ENCODE results near the gene WWC2. TPM values are rescaled to one million over a fixed set of nuclear protein-coding genes. Genes with fewer than 3 reads are reported as not detected.

The WWC2 gene
- total RNA-seq, 1 experiment from 2014 or later = 126 TPM

DNA sequence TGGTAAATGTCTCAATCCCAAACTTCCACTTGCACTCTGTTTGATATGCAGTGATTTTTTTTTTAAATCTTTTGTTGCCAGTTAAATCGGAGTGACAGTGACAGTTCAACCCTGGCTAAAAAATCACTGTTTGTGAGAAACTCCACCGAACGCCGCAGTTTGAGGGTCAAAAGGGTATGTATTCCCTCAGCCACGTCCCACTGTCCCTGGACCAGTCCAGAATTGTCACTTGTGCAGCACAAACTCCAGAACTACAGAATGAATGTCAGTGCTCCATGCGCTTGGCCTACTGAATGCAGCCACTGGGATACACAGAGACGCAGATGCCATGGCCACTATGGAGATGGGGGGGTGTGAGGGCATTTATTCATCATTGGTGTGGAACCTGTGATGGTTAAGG lies 186.8 kb downstream of the WWC2 start (continued):
- TF ChIP-seq PRRX2 (CRISPR knock-in tag; IDR thresholded peaks at IDR 0.05) (no peak), CDX4 (CRISPR knock-in tag; IDR thresholded peaks at IDR 0.05; ENCODE audit: borderline replicate concordance) (no peak), GRHL2 (CRISPR knock-in tag; IDR thresholded peaks at IDR 0.05; ENCODE audit: insufficient replicate concordance, severe bottlenecking) (no peak), TEAD1 (CRISPR knock-in tag; IDR thresholded peaks at IDR 0.05) (no peak), ATF1 (CRISPR knock-in tag; IDR thresholded peaks at IDR 0.05) (no peak), ZNF512 (CRISPR knock-in tag; IDR thresholded peaks at IDR 0.05; ENCODE audit: borderline replicate concordance) (no peak)
- TF ChIP-seq, protein P1, sequence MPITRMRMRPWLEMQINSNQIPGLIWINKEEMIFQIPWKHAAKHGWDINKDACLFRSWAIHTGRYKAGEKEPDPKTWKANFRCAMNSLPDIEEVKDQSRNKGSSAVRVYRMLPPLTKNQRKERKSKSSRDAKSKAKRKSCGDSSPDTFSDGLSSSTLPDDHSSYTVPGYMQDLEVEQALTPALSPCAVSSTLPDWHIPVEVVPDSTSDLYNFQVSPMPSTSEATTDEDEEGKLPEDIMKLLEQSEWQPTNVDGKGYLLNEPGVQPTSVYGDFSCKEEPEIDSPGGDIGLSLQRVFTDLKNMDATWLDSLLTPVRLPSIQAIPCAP (CRISPR knock-in tag; IDR thresholded peaks at IDR 0.05) = no peak

DNA sequence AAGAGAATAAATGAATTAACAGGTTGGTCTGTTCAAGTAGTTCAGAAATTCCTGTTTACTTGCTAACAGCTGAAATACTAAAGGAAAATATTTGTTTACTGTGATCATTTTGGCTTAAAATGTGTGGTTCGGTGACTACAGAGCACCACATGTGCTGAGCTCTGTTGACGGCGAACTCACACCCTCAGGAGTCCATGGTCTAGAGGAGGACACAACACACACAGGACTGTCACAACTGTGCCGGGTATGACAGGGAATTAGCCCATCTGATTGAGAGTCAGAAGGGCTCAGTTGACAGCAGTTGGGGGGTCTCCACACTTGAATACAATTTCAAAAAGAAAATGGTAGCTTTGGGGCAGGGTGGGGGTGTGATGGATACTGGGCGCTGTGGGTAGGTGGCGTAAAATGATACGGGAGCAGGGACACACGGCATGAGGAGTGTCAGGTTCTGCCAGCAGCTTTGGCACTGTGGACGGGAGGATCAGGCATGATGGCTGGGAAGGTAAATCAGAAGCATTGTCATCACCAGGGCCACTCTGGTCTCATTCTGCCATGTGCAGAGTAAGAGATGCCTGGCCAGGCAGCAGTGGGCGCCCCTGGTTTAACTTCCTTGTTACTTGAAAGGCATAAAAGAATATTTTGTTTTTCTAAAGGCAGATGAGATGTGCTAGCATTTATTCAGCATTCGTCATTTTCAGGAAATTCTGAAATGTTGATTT lies 187.7 kb downstream of the WWC2 start:
- Mint-ChIP-seq H3K27ac (no peak overlapping the region), H3K4me3 (no peak overlapping the region), H3K36me3 (peaks cover 84% of the 10 kb centered on the region), H3K4me1 (no peaks in the 10 kb centered on the region), H3K27me3 (ENCODE audit: low read depth) (no peaks in the 10 kb centered on the region), H3K9me3 (no peaks in the 10 kb centered on the region)
- POLR2A ChIA-PET = no interaction called here
- DNase-seq (ENCODE audit: low spot score) (no peak), ATAC-seq (no peak)
- CTCF ChIA-PET = no interaction called here
- TF ChIP-seq GTF2I (CRISPR knock-in tag; conservative IDR thresholded peaks at IDR 0.05) (no peak), IRF2 (CRISPR knock-in tag; IDR thresholded peaks at IDR 0.05; ENCODE audit: borderline replicate concordance, low read depth) (no peak), ZMAT4 (CRISPR knock-in tag; IDR thresholded peaks at IDR 0.05) (no peak), TEAD1 (CRISPR knock-in tag; IDR thresholded peaks at IDR 0.05) (no peak), ZNF532 (CRISPR knock-in tag; IDR thresholded peaks at IDR 0.05; ENCODE audit: borderline replicate concordance) (no peak), GRHL2 (CRISPR knock-in tag; IDR thresholded peaks at IDR 0.05; ENCODE audit: insufficient replicate concordance, severe bottlenecking) (no peak), ZNF512 (CRISPR knock-in tag; IDR thresholded peaks at IDR 0.05; ENCODE audit: borderline replicate concordance) (no peak), ZNF425 (CRISPR knock-in tag; conservative IDR thresholded peaks at IDR 0.05) (no peak), SMAD4 (CRISPR knock-in tag; IDR thresholded peaks at IDR 0.05) (no peak), ATF3 (CRISPR knock-in tag; conservative IDR thresholded peaks at IDR 0.05) (no peak), ESRRA (CRISPR knock-in tag; IDR thresholded peaks at IDR 0.05; ENCODE audit: borderline replicate concordance) (no peak)
- TF ChIP-seq, protein P2, sequence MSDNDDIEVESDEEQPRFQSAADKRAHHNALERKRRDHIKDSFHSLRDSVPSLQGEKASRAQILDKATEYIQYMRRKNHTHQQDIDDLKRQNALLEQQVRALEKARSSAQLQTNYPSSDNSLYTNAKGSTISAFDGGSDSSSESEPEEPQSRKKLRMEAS (CRISPR knock-in tag; IDR thresholded peaks at IDR 0.05) = no peak
- TF ChIP-seq, protein P3, sequence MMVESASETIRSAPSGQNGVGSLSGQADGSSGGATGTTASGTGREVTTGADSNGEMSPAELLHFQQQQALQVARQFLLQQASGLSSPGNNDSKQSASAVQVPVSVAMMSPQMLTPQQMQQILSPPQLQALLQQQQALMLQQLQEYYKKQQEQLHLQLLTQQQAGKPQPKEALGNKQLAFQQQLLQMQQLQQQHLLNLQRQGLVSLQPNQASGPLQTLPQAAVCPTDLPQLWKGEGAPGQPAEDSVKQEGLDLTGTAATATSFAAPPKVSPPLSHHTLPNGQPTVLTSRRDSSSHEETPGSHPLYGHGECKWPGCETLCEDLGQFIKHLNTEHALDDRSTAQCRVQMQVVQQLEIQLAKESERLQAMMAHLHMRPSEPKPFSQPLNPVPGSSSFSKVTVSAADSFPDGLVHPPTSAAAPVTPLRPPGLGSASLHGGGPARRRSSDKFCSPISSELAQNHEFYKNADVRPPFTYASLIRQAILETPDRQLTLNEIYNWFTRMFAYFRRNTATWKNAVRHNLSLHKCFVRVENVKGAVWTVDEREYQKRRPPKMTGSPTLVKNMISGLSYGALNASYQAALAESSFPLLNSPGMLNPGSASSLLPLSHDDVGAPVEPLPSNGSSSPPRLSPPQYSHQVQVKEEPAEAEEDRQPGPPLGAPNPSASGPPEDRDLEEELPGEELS (CRISPR knock-in tag; IDR thresholded peaks at IDR 0.05) = no peak
- TF ChIP-seq, protein P4, sequence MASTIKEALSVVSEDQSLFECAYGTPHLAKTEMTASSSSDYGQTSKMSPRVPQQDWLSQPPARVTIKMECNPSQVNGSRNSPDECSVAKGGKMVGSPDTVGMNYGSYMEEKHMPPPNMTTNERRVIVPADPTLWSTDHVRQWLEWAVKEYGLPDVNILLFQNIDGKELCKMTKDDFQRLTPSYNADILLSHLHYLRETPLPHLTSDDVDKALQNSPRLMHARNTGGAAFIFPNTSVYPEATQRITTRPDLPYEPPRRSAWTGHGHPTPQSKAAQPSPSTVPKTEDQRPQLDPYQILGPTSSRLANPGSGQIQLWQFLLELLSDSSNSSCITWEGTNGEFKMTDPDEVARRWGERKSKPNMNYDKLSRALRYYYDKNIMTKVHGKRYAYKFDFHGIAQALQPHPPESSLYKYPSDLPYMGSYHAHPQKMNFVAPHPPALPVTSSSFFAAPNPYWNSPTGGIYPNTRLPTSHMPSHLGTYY (CRISPR knock-in tag; IDR thresholded peaks at IDR 0.05) = no peak
